H1 (cell line): ENCODE results near the gene POU2AF3. TPM values are rescaled to one million over a fixed set of nuclear protein-coding genes. Genes with fewer than 3 reads are reported as not detected.
"Not testable (repeated sequence)": the region's sequence is repeated elsewhere in the genome, so short reads cannot be mapped to it uniquely, and the experiment has no call there.

Experiments
- CTCF ChIA-PET: fragments of 300-600 bp; sonication (Branson Sonifier 250); formaldehyde crosslinking; loops from one replicate; lab custom pipeline; 2021; ENCODE audit not compliant: partially characterized antibody; lab: Charles Lee
- POLR2A ChIA-PET: fragments of 300-600 bp; sonication (Branson Sonifier 250); formaldehyde crosslinking; loops from one replicate; lab custom pipeline; 2021; ENCODE audit warnings: inconsistent platforms; ENCODE audit not compliant: partially characterized antibody; lab: Charles Lee
- DNase-seq, 2 experiments: peaks; one replicate each; pipeline versions ENCODE4 v3.0.0 to v3.0.0-alpha.2; 2010 to 2022; ENCODE audit warnings: low spot score in 2 of 2, low read depth in 1 of 2, mixed read lengths in 1 of 2
- FAIRE-seq: peaks from 2 replicates; lab custom pipeline; 2011; peaks lifted over from hg19 to GRCh38; lab: Jason Lieb, UNC
- H2AFZ ChIP-seq: 2 replicates; pipeline ENCODE4 v1.8.1; 2012; ENCODE audit warnings: low read length, inconsistent platforms
- H2AK5ac ChIP-seq: 2 replicates; pipeline ENCODE4 v1.6.1; 2013; ENCODE audit warnings: low read depth, low read length
- H2BK120ac ChIP-seq: replicated peaks from 2 replicates; pipeline ENCODE3; 2013; ENCODE audit warnings: low read depth, low read length, inconsistent platforms
- H2BK12ac ChIP-seq: 2 replicates; pipeline ENCODE4 v1.6.1; 2013; ENCODE audit warnings: low read depth, low read length
- H2BK15ac ChIP-seq: 2 replicates; pipeline ENCODE4 v1.6.1; 2013; ENCODE audit warnings: low read length
- H2BK20ac ChIP-seq: 2 replicates; pipeline ENCODE4 v1.6.1; 2013; ENCODE audit warnings: low read length
- H2BK5ac ChIP-seq: 2 replicates; pipeline ENCODE4 v1.6.1; 2013; ENCODE audit warnings: low read depth, low read length
- H3K14ac ChIP-seq: 2 replicates; pipeline ENCODE4 v1.6.1; 2013; ENCODE audit warnings: inconsistent platforms; ENCODE audit not compliant: insufficient read length
- H3K18ac ChIP-seq: 2 replicates; pipeline ENCODE4 v1.6.1; 2013; ENCODE audit warnings: low read length; ENCODE audit errors: extremely low read depth
- H3K23ac ChIP-seq: 2 replicates; pipeline ENCODE4 v1.6.1; 2013; ENCODE audit warnings: inconsistent platforms; ENCODE audit not compliant: insufficient read length
- H3K23me2 ChIP-seq: 2 replicates; pipeline ENCODE4 v1.6.1; 2013; ENCODE audit warnings: low read depth, low read length
- H3K27ac ChIP-seq: 2 replicates; pipeline ENCODE4 v1.6.1; 2011; ENCODE audit warnings: low read depth, low read length, inconsistent platforms
- H3K27me3 ChIP-seq, 4 experiments: replicated peaks in 1 of 4; 1 replicate in 1 of 4; 2 replicates in 3 of 4; pipeline versions ENCODE4 v1.6.1 to v1.8.1; 2011 to 2013; ENCODE audit warnings: low read length in 3 of 4, mild to moderate bottlenecking in 3 of 4, inconsistent platforms in 2 of 4, mixed read lengths in 2 of 4, moderate library complexity in 1 of 4; ENCODE audit not compliant: control insufficient read depth in 3 of 4, insufficient read depth in 3 of 4; ENCODE audit errors: extremely low read depth in 1 of 4
- H3K36me3 ChIP-seq, 4 experiments: 2 replicates each; pipeline versions ENCODE4 v1.6.1 to v1.8.1; 2011 to 2013; ENCODE audit warnings: mild to moderate bottlenecking in 4 of 4, low read length in 3 of 4, moderate library complexity in 2 of 4, control low read depth in 1 of 4, inconsistent platforms in 1 of 4; ENCODE audit not compliant: insufficient read depth in 4 of 4, control insufficient read depth in 2 of 4
- H3K4ac ChIP-seq: replicated peaks from 2 replicates; pipeline ENCODE3; 2013; ENCODE audit warnings: low read length, low read depth, mixed read lengths, inconsistent platforms; ENCODE audit not compliant: insufficient read length
- H3K4me1 ChIP-seq, 4 experiments: replicated peaks in 1 of 4; 1 replicate in 1 of 4; 2 replicates in 3 of 4; pipeline versions ENCODE4 v1.6.1 to v1.8.1; 2011 to 2013; ENCODE audit warnings: low read length in 3 of 4, inconsistent platforms in 2 of 4, mixed read lengths in 1 of 4; ENCODE audit not compliant: insufficient read depth in 4 of 4, control insufficient read depth in 3 of 4
- H3K4me2 ChIP-seq, 2 experiments: 2 replicates each; pipeline versions ENCODE4 v1.6.1 to v1.8.1; 2011 to 2013; ENCODE audit warnings: low read depth in 2 of 2, low read length in 2 of 2, control low read depth in 1 of 2, inconsistent platforms in 1 of 2, mild to moderate bottlenecking in 1 of 2; ENCODE audit not compliant: insufficient read depth in 1 of 2
- H3K4me3 ChIP-seq, 4 experiments: fragments of 200-600, 300-600 bp in 1 of 4; sonication (generic), shearing (Covaris generic), sonication (Bioruptor Twin) in 1 of 4; 2 replicates each; pipeline versions ENCODE4 v1.5.1 to v1.8.1; 2011 to 2016; ENCODE audit warnings: low read length in 4 of 4, low read depth in 3 of 4, control low read depth in 2 of 4, inconsistent platforms in 2 of 4, mild to moderate bottlenecking in 2 of 4, mixed read lengths in 1 of 4, moderate library complexity in 1 of 4; ENCODE audit not compliant: insufficient read depth in 2 of 4; ENCODE audit errors: extremely low read depth in 1 of 4
- H3K56ac ChIP-seq: replicated peaks from 2 replicates; pipeline ENCODE3; 2013; ENCODE audit warnings: low read depth, mild to moderate bottlenecking, mixed read lengths, low read length, inconsistent platforms; ENCODE audit not compliant: insufficient read length
- H3K79me1 ChIP-seq: 2 replicates; pipeline ENCODE4 v1.6.1; 2013; ENCODE audit warnings: low read depth, low read length, control low read depth
- H3K79me2 ChIP-seq, 2 experiments: 2 replicates each; pipeline versions ENCODE4 v1.6.1 to v1.8.1; 2012 to 2013; ENCODE audit warnings: low read length in 2 of 2, mild to moderate bottlenecking in 2 of 2, inconsistent platforms in 1 of 2; ENCODE audit not compliant: insufficient read depth in 2 of 2, control insufficient read depth in 1 of 2
- H3K9ac ChIP-seq, 4 experiments: replicated peaks in 1 of 4; 1 replicate in 1 of 4; 2 replicates in 3 of 4; pipeline versions ENCODE4 v1.6.1 to v1.8.1; 2011 to 2013; ENCODE audit warnings: low read depth in 3 of 4, low read length in 3 of 4, control low read depth in 2 of 4, mild to moderate bottlenecking in 2 of 4, moderate library complexity in 2 of 4, inconsistent platforms in 1 of 4; ENCODE audit errors: extremely low read depth in 1 of 4
- H3K9me3 ChIP-seq, 2 experiments: 2 replicates each; pipeline versions ENCODE4 v1.6.1 to v1.8.1; 2012 to 2013; ENCODE audit warnings: mild to moderate bottlenecking in 2 of 2, moderate library complexity in 2 of 2, control low read depth in 1 of 2, inconsistent platforms in 1 of 2, low read depth in 1 of 2, low read length in 1 of 2, mixed read lengths in 1 of 2; ENCODE audit not compliant: insufficient read depth in 2 of 2
- H4K20me1 ChIP-seq, 2 experiments: replicated peaks in 1 of 2; 2 replicates each; pipeline versions ENCODE3 to v1.8.1; 2011 to 2013; ENCODE audit warnings: inconsistent platforms in 2 of 2, low read length in 2 of 2, mild to moderate bottlenecking in 1 of 2; ENCODE audit not compliant: insufficient read depth in 2 of 2, control insufficient read depth in 1 of 2
- H4K5ac ChIP-seq: 2 replicates; pipeline ENCODE4 v1.6.1; 2013; ENCODE audit warnings: low read length, low read depth, mixed read lengths, inconsistent platforms; ENCODE audit not compliant: insufficient read length
- H4K8ac ChIP-seq: 2 replicates; pipeline ENCODE4 v1.8.0; 2013; ENCODE audit warnings: mild to moderate bottlenecking, moderate library complexity, low read length, inconsistent platforms; ENCODE audit not compliant: insufficient read depth; ENCODE audit errors: extremely low read depth
- H4K91ac ChIP-seq: replicated peaks from 2 replicates; pipeline ENCODE3; 2013; ENCODE audit warnings: low read length, mixed read lengths, inconsistent platforms; ENCODE audit not compliant: insufficient read length
- POU5F1 ChIP-seq: IDR thresholded peaks from 2 replicates; pipeline ENCODE4 v1.6.1; 2011; ENCODE audit warnings: low read depth, mild to moderate bottlenecking, low read length, moderate library complexity
- SP2 ChIP-seq: IDR thresholded peaks from 2 replicates; pipeline ENCODE4 v1.6.1; 2012; ENCODE audit warnings: mild to moderate bottlenecking, low read length, inconsistent platforms
- WGBS, 2 experiments: shearing (Covaris generic) in 1 of 2; methylation state at CpG; one replicate each; pipeline versions ENCODE4 v1.1.6 to v1.1.7; 2013 to 2015; ENCODE audit warnings: low lambda C conversion rate in 2 of 2, mixed read lengths in 2 of 2, inconsistent platforms in 1 of 2, low coverage in 1 of 2, missing lambda C conversion rate in 1 of 2; ENCODE audit not compliant: insufficient replicate concordance in 2 of 2, insufficient coverage in 1 of 2, insufficient read length in 1 of 2; ENCODE audit errors: extremely low coverage in 1 of 2, missing lambda C conversion rate in 1 of 2; 5-methylcytosine and 5-hydroxymethylcytosine counted together
- polyA plus RNA-seq, 7 experiments: library from polyadenylated mRNA; depleted of rRNA in 3 of 7; stranded (reverse) in 5 of 7; unstranded in 2 of 7; fragments of >200 nt in 5 of 7; fragments of 200-250 nt in 2 of 7; gene quantifications; 1 replicate in 5 of 7; 2 replicates in 1 of 7; 4 replicates in 1 of 7; pipeline versions ENCODE4 v1.2.1 to v1.2.3, GENCODE V29; 2011 to 2013; ENCODE audit warnings: missing spikeins in 2 of 7, mixed read lengths in 2 of 7
- total RNA-seq: library from RNA; stranded (reverse); fragmentation: NEBNext Ultra II Directional; extraction: Animal tissue kit (Norgen Biotek cat#: 25700); gene quantifications from 2 replicates; pipeline ENCODE4 v1.2.1, GENCODE V29; 2021

Gene POU2AF3
- total and polyA plus RNA-seq, 2 of the 8 experiments (the other 6 are each of a cell fraction or from before 2014, with no cell fraction given): 1.2 to 5.7 TPM

DNA sequence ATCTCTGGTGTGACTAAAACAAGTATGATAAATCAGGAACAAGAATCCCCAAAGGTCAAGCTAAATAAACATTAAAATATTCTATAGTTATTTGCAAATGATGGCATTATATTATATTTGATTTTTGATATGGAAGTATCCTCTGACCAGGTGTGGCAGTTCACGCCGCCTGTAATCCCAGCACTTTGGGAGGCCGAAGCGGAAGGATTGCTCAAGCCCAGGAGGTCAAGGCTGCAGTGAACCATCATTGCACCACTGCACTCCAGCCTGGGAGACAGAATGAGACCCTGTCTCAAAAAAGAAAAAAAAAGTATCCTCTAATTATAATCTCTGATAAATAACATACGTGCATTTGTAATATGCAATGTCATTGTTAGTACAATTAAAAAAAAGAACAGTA is 6.6 kb upstream of the POU2AF3 start (continued):
- TF ChIP-seq POU5F1 (no peak), SP2 (no peak)

DNA sequence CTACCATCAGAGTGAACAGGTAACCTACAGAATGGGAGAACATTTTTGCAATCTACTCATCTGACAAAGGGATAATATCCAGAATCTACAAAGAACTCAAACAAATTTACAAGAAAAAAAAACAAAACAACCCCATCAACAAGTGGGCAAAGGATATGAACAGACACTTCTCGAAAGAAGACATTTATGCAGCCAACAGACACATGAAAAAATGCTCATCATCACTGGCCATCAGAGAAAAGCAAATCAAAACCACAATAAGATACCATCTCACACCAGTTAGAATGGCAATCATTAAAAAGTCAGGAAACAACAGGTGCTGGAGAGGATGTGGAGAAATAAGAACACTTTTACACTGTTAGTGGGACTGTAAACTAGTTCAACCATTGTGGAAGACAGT is 5.9 kb upstream of the POU2AF3 start:
- CTCF ChIA-PET: interaction anchor here (16.7 kb wide), 1 partner anchor 130 kb away, joined by 484 read pairs; no protein-coding TSS in a partner anchor
- H3K18ac ChIP-seq, H3K4me2 ChIP-seq, H4K91ac ChIP-seq, H2BK5ac ChIP-seq, H3K23ac ChIP-seq, H2AFZ ChIP-seq, POLR2A ChIA-PET, H3K14ac ChIP-seq, H3K9ac ChIP-seq, FAIRE-seq, H3K4ac ChIP-seq, H2BK120ac ChIP-seq, H3K56ac ChIP-seq, H3K9me3 ChIP-seq, H4K8ac ChIP-seq, H4K20me1 ChIP-seq, H3K4me1 ChIP-seq, H3K27ac ChIP-seq, H3K79me1 ChIP-seq, H2BK15ac ChIP-seq, H2BK12ac ChIP-seq, H3K27me3 ChIP-seq, DNase-seq, H4K5ac ChIP-seq, H2AK5ac ChIP-seq, H3K23me2 ChIP-seq, H3K79me2 ChIP-seq, H3K4me3 ChIP-seq, H3K36me3 ChIP-seq, H2BK20ac ChIP-seq: not testable (repeated sequence)
- 100% methylated on average over 1 of the region's 1 CpG; no CpG with 5 or more reads in 1 of the 2 experiments for WGBS, 2 experiments
